ENCODE data around the gene B4GALT6.

DNA sequence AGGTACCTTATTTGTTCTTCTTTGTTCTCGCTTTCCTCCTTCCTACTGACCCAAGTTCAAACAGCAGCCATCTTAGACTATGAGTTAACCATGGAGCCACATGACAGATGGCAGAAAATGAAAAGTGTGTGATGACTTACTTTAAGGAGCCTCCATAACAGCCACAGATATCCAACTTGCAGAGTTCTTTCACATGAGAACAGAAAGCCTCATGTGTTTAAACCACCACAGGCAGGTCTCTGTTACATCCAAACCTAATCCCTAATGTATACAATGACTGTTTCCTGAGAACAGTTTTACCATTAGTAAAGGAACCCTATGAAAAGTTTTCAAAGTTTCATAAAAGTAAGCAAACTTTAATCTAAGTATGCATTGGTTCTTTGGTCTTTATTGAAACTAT lies 20.3 kb downstream of the B4GALT6 start:
- TF ChIP-seq, protein P1, sequence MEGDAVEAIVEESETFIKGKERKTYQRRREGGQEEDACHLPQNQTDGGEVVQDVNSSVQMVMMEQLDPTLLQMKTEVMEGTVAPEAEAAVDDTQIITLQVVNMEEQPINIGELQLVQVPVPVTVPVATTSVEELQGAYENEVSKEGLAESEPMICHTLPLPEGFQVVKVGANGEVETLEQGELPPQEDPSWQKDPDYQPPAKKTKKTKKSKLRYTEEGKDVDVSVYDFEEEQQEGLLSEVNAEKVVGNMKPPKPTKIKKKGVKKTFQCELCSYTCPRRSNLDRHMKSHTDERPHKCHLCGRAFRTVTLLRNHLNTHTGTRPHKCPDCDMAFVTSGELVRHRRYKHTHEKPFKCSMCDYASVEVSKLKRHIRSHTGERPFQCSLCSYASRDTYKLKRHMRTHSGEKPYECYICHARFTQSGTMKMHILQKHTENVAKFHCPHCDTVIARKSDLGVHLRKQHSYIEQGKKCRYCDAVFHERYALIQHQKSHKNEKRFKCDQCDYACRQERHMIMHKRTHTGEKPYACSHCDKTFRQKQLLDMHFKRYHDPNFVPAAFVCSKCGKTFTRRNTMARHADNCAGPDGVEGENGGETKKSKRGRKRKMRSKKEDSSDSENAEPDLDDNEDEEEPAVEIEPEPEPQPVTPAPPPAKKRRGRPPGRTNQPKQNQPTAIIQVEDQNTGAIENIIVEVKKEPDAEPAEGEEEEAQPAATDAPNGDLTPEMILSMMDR (IDR thresholded peaks at IDR 0.05) = no peak
- no peak for TF ChIP-seq POLR2A (IDR thresholded peaks at IDR 0.05)
